H54 (cell line): ENCODE data around the gene GUCA2B.

Experiments
- DNase-seq: peaks from one replicate; pipeline ENCODE4 v3.0.0; 2011; ENCODE audit warnings: low spot score, mixed read lengths; ENCODE audit not compliant: insufficient read length
- FAIRE-seq: peaks from 3 replicates; lab custom pipeline; 2011; peaks lifted over from hg19 to GRCh38; lab: Jason Lieb, UNC
- POLR2A ChIP-seq: IDR thresholded peaks from 2 replicates; pipeline ENCODE4 v1.6.1; 2011; ENCODE audit warnings: low read depth, mild to moderate bottlenecking, low read length

The GUCA2B gene

GRCh38 chr1:42133809-42134526 is 19.2 kb upstream of the GUCA2B start:
- DNase-seq (no peak), FAIRE-seq (no peak)
- TF ChIP-seq POLR2A = no peak

- no peak for FAIRE-seq
- DNase-seq = no peak
- TF ChIP-seq POLR2A = no peak
These were observed 17.8 kb upstream of the GUCA2B start for GRCh38 chr1:42135426-42135825.

GRCh38 chr1:42136466-42136865 is 16.7 kb upstream of the GUCA2B start:
- DNase-seq (no peak), FAIRE-seq (no peak)
- TF ChIP-seq POLR2A = no peak

- no peak for TF ChIP-seq POLR2A
- DNase-seq = no peak
- no peak for FAIRE-seq
These were observed 15.4 kb upstream of the GUCA2B start for GRCh38 chr1:42137766-42138165.

DNA sequence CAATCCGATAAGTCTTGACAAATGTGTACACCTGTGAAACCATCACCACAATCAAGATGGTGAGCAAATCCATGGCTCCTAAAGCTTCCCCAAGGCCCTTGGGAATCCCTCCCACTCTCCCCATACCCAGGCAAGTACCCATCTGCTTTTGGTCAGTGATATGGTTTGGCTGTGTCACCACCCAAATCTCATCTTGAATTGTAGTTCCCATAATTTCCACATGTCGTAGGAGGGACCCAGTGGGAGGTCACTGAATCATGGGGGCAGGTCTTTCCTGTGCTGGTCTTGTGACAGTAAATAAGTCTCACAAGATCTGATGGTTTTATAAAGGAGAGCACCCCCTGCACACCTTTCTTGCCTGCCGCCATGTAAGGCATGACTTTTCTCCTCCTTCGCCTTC is 14.6 kb upstream of the GUCA2B start:
- no peak for TF ChIP-seq POLR2A
- FAIRE-seq (no peak), DNase-seq (no peak)

- FAIRE-seq (no peak), DNase-seq (no peak)
- TF ChIP-seq POLR2A = no peak
These were observed 13.8 kb upstream of the GUCA2B start for GRCh38 chr1:42139444-42139843.

- TF ChIP-seq POLR2A = no peak
- DNase-seq (no peak), FAIRE-seq (no peak)
These were observed 13.0 kb upstream of the GUCA2B start for GRCh38 chr1:42140191-42140590.

DNA sequence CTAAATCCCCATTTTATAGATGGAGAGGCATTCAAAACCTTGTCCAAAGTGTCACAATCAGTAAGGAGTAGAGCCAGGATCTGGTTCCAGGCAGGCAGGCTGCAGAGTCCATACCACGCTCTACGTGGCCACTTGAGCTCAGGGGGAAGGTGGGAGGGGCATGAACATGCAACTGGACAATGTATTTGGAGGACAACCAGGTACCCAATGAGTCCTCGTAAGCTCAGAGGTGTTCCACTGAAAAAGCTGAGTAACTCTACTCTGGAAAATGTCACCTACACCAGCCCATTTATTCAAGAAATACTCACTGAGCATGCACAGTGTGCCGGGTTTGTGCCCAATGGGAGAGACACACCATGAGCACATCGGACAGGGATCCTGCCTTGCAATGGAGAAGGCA is 11.2 kb upstream of the GUCA2B start:
- no peak for TF ChIP-seq POLR2A
- FAIRE-seq = no peak
- DNase-seq = no peak

GRCh38 chr1:42142894-42143675 is 10.1 kb upstream of the GUCA2B start:
- no peak for FAIRE-seq
- no peak for TF ChIP-seq POLR2A
- DNase-seq = no peak

DNA sequence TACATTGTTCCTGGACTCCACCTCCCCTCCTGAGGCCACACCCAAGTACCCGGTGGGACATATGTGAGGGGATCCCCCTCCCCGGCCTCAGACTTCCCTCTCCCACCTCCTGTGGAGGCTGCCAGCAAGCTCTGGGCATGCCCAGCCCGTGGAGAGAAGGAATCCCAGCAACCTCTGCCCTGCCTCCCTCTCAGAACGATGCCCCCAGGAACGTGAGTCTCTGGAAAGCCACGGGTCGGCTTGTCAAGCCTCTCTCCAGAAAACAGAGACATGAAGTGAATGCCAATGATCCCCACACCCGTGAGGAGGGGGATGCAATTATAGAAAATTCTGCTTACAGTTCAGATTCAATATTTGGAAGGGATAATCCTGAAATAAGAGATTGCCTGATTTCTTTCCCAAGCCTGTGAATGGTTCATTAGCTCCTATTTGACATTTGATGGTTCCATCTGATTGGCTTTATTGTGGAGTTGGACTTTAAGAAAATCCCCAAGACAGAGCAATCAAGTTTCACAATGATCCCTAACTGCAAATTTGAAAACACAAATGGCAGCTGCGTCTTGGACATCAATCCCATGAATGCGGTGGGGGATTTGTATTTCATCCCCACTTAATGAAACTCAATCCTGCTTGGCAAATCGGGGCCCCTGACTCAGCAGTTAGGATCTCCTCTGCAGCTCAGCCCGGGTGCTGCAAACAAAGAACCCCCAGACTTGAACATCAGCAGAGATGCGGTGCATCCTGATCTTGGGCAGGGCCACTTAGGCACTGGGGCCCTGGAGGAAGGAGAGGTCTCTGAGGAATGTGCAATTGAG is 9.1 kb upstream of the GUCA2B start:
- DNase-seq (no peak), FAIRE-seq (no peak)
- no peak for TF ChIP-seq POLR2A

- TF ChIP-seq POLR2A = no peak
- FAIRE-seq = no peak
- DNase-seq = no peak
These were observed 8.4 kb upstream of the GUCA2B start for GRCh38 chr1:42144711-42145388.

DNA sequence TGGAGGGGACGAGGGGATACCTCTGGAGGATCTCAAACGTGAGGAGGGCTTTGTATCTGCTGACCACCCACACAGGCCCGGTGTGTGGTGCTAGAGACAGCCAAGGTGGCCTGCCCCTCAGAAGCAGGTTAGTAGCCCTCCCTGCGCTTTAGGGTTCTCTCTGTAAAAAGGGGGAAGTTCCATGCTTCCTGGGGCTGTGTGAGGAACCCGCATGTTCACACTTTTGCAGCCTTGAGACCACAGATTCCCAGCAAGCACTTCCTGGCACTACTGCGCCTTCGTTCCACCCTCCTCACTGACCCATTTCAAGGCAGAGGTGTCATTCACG is 7.9 kb upstream of the GUCA2B start:
- FAIRE-seq = no peak
- no peak for DNase-seq
- no peak for TF ChIP-seq POLR2A

DNA sequence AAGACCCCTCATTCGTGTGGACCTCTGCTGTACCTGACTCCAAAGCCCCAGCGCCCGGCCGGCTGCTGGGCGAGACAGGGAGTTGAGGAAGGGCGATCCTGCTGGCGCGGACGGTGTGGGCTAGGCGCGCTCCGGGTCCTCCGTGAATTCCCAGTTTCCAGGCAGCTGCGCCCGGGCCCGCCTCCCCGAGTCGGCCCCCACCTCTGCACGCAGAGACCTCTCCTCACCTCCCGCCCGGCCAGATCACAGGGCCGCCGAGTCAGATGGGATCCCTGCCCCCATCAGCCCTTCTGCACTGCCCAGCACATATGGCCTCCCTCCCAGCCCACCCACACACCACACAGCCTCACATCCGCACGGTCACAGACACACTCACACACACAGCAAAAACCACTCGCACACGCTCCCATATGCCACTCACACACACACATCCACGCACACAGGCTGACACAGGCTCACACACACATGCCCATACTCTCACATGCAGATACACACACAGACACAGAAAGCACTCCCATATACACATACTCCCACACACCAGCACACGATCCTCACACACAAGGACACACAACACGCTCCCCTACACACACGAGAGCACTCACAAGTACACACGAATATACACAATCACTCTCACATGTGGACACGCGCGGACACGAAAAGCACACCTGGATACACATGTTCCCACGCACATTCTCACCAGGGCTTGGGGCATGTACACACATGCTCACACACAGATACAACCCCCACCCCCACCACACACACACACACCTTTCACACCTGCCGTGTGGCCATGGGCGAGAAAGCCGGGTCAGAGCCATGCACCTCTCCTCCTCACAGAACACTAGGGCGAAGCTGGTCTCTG is 7.2 kb upstream of the GUCA2B start:
- TF ChIP-seq POLR2A = no peak
- DNase-seq (no peak), FAIRE-seq (no peak)
